OCI-LY1 (cell line): ENCODE data around the gene NTNG1.

Experiments
- H2AFZ ChIP-seq: fragments of 200-600 bp; sonication (generic), shearing (Covaris generic); 2 replicates; pipeline ENCODE4 v1.6.0; 2014; ENCODE audit warnings: antibody characterized with exemption, mild to moderate bottlenecking, low read length
- H3F3A ChIP-seq: fragments of 200-600 bp; sonication (generic), shearing (Covaris generic); 2 replicates; pipeline ENCODE4 v1.6.0; 2014; ENCODE audit warnings: mild to moderate bottlenecking, antibody characterized with exemption, low read length, moderate library complexity; ENCODE audit not compliant: insufficient read depth
- H3K27ac ChIP-seq: fragments of 200-600 bp; sonication (generic); 2 replicates; pipeline ENCODE4 v1.5.1; 2014; ENCODE audit warnings: low read length, mixed run types, mild to moderate bottlenecking, low read depth; ENCODE audit not compliant: poor library complexity, severe bottlenecking
- H3K27me3 ChIP-seq: fragments of 200-600 bp; sonication (generic); 2 replicates; pipeline ENCODE4 v1.6.0; 2014; ENCODE audit warnings: antibody characterized with exemption, mild to moderate bottlenecking, low read length, moderate library complexity; ENCODE audit not compliant: insufficient read depth
- H3K36me3 ChIP-seq: fragments of 200-600 bp; sonication (generic); 2 replicates; pipeline ENCODE4 v1.6.1; 2014; ENCODE audit warnings: mild to moderate bottlenecking, antibody characterized with exemption, low read length, moderate library complexity, mixed read lengths; ENCODE audit not compliant: insufficient read depth
- H3K4me1 ChIP-seq: fragments of 200-600 bp; sonication (generic); 2 replicates; pipeline ENCODE4 v1.5.1; 2014; ENCODE audit warnings: mild to moderate bottlenecking, low read length, moderate library complexity; ENCODE audit not compliant: insufficient read depth, severe bottlenecking
- H3K4me2 ChIP-seq: fragments of 200-600 bp; sonication (generic), shearing (Covaris generic); 2 replicates; pipeline ENCODE4 v1.6.1; 2014; ENCODE audit warnings: low read length
- H3K4me3 ChIP-seq: fragments of 200-600 bp; sonication (generic); 2 replicates; pipeline ENCODE4 v1.5.1; 2014; ENCODE audit warnings: low read length, low read depth, mild to moderate bottlenecking, mixed read lengths; ENCODE audit not compliant: poor library complexity, severe bottlenecking
- H3K79me2 ChIP-seq: fragments of 200-600 bp; shearing (Covaris generic); 2 replicates; pipeline ENCODE4 v1.6.1; 2016; ENCODE audit warnings: mixed run types, low read length, mixed read lengths; ENCODE audit not compliant: insufficient read depth
- H3K9ac ChIP-seq: fragments of 200-600 bp; sonication (generic), shearing (Covaris generic); 2 replicates; pipeline ENCODE4 v1.6.1; 2014; ENCODE audit warnings: mild to moderate bottlenecking, low read length, mixed read lengths
- H3K9me2 ChIP-seq: fragments of 200-600 bp; sonication (generic), shearing (Covaris generic); 2 replicates; pipeline ENCODE4 v1.6.1; 2014; ENCODE audit warnings: low read depth, mild to moderate bottlenecking, low read length, mixed read lengths
- H3K9me3 ChIP-seq: fragments of 200-600 bp; shearing (Covaris generic); 2 replicates; pipeline ENCODE4 v1.6.1; 2014; ENCODE audit warnings: low read length, mixed read lengths
- H4K20me1 ChIP-seq: fragments of 200-600 bp; sonication (generic), shearing (Covaris generic); 2 replicates; pipeline ENCODE4 v1.6.0; 2016; ENCODE audit warnings: mild to moderate bottlenecking, low read length; ENCODE audit not compliant: insufficient read depth
- CTCF ChIP-seq: fragments of 200-600 bp; sonication (generic), shearing (Covaris generic); IDR thresholded peaks from 2 replicates; pipeline ENCODE4 v1.5.1; 2017; ENCODE audit warnings: mild to moderate bottlenecking, antibody characterized with exemption, low read length, moderate library complexity, mixed read lengths
- EZH2 ChIP-seq: fragments of 200-600 bp; sonication (generic), shearing (Covaris generic); IDR thresholded peaks from 2 replicates; pipeline ENCODE4 v1.8.0; 2017; ENCODE audit warnings: borderline replicate concordance, mixed run types, mild to moderate bottlenecking, antibody characterized with exemption, low read length, moderate library complexity, mixed read lengths

Gene NTNG1

DNA sequence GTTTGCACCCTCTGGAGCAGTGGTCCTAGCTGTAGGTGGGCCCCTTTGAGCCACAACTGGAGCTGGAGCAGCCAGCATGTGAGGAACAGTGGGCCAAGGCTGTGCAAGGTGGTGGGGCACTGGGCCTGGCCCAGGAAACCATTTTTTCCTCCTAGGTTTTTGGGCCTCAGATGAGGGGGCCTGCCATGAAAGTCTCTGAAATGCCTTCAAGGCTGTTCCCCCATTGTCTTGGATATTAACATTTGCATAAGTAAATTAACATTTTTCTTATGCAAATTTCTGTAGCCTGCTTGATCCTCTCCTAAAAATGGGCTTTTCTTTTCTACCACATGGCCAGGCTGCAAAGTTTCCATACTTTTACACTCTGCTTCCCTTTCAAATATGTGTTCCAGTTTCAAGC is 212.0 kb downstream of the NTNG1 start:
- Histone ChIP-seq H3F3A (no peaks in the 10 kb centered on the region), H3K4me3 (no peak overlapping the region), H3K27me3 (no peaks in the 10 kb centered on the region), H3K79me2 (no peaks in the 10 kb centered on the region), H3K4me2 (no peak overlapping the region), H3K9me3 (no peaks in the 10 kb centered on the region), H2AFZ (no peak overlapping the region), H4K20me1 (no peaks in the 10 kb centered on the region), H3K9me2 (no peaks in the 10 kb centered on the region), H3K27ac (no peak overlapping the region), H3K4me1 (no peaks in the 10 kb centered on the region), H3K9ac (no peak overlapping the region), H3K36me3 (no peaks in the 10 kb centered on the region)
- no peak for TF ChIP-seq CTCF
- TF ChIP-seq EZH2 = no peak

- Histone ChIP-seq H3F3A (no peaks in the 10 kb centered on the region), H3K79me2 (no peaks in the 10 kb centered on the region), H3K27me3 (no peaks in the 10 kb centered on the region), H3K36me3 (no peaks in the 10 kb centered on the region), H3K9me2 (no peaks in the 10 kb centered on the region), H3K4me3 (no peak overlapping the region), H3K9ac (no peak overlapping the region), H2AFZ (no peak overlapping the region), H3K4me2 (no peak overlapping the region), H3K9me3 (no peaks in the 10 kb centered on the region), H3K4me1 (peaks cover 7% of the 10 kb centered on the region), H4K20me1 (no peaks in the 10 kb centered on the region), H3K27ac (no peak overlapping the region)
- TF ChIP-seq EZH2 (no peak), CTCF (no peak)
Observed at GRCh38 chr1:107357376-107357775, 216.5 kb downstream of the NTNG1 start.

DNA sequence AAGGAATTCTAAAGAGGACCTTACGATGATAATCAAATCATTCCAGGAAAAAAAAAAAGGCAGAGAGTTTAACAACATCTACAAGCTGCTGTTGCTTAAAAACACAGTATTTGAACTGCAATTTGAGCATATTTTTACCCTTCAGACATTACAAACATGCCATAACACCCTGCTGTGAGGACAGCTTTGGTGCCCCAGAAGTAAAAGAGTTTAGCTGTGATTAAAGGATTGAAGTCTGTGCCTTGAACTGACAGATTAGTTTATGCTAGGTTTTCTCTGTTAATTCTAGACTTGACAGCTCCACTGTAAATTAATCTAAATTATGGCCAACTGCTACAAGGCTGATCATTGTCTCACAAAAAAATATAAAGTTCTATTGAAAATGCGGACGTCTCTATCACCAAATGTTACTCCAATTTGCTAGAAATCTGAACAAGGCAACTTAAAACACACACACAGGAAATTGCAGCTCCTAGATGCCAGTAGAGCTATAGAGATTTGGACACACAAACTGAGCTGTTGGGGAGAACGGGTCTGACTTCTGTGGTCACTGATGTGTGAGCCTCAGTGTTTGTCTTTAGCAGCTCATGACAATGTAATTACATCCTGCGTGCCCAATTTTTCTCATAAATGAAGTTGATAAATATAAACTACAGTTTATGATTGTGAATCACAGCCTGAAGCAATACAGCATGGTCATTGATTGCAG is 217.9 kb downstream of the NTNG1 start:
- H3K36me3 ChIP-seq = no peaks in the 10 kb centered on the region
- H3F3A ChIP-seq = no peaks in the 10 kb centered on the region
- TF ChIP-seq EZH2 = no peak
- no peak for TF ChIP-seq CTCF
- no peaks in the 10 kb centered on the region for H3K9me2 ChIP-seq
- H3K27me3 ChIP-seq = no peaks in the 10 kb centered on the region
- H3K79me2 ChIP-seq = no peaks in the 10 kb centered on the region
- H3K4me3 ChIP-seq = no peak overlapping the region
- H2AFZ ChIP-seq = no peak overlapping the region
- H3K9ac ChIP-seq = no peak overlapping the region
- no peak overlapping the region for H3K27ac ChIP-seq
- no peaks in the 10 kb centered on the region for H3K9me3 ChIP-seq
- peaks cover 7% of the 10 kb centered on the region for H3K4me1 ChIP-seq
- H4K20me1 ChIP-seq = no peaks in the 10 kb centered on the region
- 0 out of 2 replicates have a peak overlapping the region, but pooled peaks have one; percentile 11 for H3K4me2 ChIP-seq
